ENCODE measurements around the gene POMC.
"Not testable (repeated sequence)": the region's sequence is repeated elsewhere in the genome, so short reads cannot be mapped to it uniquely, and the experiment has no call there.

Gene POMC

DNA sequence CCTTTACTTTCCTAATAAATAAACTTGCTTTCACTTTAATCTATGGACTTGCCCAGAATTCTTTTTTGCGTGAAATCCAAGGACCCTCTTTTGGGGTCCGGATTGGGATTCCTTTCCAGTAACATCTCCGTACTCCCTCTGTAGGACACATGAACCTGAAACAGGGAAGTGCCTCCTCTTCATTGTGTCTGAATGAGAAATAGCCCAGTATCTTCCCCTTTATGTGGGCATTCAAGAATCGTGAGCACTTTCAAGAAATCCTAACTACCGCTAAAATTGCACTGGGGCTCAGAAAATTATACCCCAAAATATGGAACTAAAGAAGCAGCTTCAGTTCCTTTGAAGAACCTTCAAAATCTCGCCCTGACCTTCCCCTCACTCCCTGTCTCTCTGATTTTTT is 7.8 kb upstream of the POMC start:
- no peak for DNase-seq

DNA sequence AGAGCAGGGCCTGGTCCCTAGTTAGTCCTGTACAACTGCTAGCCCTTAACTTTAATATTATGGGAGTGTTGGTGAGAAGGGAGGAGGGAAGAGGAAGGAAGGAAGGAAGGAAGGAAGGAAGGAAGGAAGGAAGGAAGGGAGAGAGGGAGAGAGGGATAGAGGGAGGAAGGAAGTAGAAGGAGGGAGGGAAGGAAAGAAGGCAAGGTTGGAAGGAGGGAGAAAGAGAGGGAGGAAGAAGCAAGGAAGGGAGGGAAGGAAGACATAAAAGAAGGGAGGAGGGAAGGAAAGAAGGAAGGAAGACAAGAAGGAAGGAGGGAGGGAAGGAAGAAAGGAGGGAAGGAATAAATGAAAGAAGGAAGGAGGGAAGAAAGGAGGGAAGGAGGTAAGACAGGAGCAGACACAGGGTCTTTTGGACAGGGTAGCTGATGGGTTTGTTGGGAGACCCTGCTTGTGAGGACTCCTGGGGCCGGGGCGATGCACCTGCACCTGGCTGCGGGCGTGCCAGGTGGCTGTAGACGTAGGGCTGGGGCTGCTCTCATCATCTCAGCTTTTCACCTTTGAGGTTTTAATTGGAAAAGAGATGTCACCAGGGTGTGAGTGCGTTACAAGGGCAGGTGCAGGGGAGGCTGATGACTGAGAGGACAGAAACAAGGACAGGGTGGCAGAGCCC is 5.9 kb upstream of the POMC start:
- no peak for DNase-seq

DNA sequence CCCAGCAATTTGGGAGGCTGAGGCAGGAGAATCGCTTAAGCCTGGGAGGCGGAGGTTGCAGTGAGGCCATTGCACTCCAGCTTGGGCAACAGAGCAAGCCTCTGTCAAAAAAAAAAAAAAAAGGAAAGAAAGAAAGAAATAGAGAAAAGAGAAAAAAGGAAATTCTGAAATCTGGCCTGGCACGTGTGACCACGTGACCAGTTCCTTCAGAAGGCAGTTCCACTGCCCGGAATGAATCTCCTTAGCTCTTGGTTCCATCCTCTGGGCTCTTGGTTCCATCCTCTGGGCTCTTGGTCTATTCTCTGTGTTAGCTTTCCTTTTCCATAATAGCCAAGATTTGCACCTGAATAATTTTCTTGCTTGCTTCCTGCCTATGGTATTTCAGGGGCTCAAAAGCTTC is 5.3 kb upstream of the POMC start:
- DNase-seq, result no peak

DNA sequence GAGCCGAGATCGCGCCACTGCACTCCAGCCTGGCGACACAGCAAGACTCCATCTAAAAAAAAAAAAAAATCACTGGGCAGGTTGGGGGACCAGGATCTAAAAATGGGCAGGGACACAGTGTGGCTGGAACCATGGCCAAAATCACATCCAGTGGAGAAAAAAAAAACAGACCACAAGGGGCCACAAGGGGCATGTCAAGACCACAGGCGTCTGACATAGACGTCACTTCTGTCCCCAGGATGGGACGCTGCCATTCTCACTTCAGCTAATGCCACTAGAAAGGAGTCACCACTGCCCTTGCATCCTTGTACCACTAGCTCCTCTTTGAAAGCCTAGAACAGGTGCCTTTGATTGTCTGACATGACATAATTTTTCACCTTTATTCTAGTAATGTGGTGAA is 2.5 kb upstream of the POMC start:
- no peak for DNase-seq

DNA sequence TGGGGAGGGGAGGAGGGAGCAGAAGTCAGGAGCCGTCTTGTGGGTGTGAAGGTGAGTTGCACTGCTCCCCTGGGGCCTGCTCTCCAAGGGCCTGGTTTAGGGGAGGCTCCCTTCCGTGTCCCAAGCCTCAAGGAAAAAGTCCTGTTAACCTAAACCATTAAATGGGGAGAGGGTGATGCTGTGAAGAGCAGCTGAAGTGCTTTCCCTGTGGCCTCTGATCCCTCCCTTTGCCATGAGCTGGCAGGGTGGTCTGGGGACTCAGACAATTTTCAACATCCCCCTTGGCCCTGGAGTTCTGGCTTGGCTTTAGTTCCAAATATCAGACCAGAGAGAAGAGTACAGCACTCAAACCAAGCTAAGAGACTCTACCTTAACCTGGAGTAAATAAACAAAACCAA is 692 bp upstream of the POMC start:
- DNase-seq, result no peak

DNA sequence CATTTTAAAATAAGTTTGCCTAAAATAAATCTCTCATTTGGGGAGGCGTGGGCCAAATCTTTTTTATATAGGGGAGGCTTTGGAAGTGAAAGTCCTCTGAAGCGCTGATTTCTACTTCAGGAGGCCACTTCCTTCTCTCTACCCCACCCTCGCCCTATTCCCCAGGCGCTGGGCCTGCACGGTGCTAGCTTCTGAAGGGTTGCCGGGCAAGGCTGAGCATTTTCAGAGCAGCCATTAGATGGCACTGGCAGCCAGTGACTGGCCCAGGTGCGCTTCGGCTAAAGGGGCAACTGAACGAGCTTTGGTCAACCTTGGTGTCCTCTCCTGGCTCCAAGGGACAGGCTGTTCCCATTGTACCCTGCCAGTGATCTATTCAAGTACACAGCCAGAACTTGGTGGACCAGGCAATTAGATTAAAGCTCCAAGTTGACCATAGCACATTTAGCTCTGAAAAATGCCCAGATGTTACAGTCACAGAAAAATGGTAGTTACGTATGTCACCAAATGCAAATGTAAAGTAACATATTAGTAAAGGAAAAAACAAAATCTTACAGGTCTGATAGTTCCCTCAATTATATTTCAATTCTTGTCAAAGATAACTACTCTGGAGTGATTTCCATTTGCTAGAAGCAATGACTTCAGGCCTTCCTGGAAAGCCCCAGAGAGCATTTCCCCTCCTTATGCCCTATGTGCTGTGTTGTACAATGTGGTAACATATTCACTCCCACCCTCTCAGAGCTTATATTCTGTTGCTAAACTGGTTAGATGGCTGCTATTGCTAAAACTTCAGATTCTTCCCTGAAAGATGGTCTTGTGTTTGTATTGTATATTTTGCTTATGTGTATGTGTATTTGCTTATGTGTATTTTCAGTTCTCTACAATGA is 2.1 kb downstream of the POMC start:
- no peak for DNase-seq

DNA sequence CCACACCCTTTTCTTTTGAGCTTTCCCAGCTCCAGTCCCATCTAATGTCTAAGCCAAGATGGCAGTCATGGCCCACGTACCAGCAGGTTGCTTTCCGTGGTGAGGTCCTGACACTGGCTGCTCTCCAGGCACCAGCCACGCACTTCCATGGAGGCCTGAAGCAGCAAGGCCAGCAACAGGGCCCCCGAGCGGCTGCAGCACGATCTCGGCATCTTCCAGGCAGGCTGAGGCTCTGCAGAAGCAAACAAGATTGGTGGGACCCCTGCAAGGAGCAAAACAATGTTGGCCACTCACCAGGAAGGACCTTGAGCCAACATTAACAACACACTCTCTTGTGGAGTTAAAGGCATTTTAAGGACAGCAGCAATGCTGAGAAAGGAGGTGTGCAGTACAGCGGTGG is 3.8 kb downstream of the POMC start:
- DNase-seq, result no peak

DNA sequence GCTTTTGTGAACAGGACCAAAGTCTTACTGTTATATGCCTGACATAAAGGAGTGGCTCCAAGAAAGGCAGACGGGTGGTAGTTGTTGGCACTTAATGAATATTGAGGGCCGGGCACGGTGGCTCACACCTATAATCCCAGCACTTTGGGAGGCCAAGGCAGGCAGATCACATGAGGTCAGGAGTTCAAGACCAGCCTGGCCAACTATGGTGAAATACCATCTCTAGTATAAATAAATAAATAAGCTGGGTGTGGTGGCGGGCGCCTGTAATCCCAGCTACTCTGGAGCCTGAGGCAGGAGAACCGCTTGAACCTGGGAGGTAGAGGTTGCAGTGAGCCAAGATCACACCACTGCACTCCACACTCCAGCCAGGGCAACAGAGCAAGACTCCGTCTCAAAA is 6.3 kb downstream of the POMC start:
- not testable (repeated sequence) for DNase-seq

DNA sequence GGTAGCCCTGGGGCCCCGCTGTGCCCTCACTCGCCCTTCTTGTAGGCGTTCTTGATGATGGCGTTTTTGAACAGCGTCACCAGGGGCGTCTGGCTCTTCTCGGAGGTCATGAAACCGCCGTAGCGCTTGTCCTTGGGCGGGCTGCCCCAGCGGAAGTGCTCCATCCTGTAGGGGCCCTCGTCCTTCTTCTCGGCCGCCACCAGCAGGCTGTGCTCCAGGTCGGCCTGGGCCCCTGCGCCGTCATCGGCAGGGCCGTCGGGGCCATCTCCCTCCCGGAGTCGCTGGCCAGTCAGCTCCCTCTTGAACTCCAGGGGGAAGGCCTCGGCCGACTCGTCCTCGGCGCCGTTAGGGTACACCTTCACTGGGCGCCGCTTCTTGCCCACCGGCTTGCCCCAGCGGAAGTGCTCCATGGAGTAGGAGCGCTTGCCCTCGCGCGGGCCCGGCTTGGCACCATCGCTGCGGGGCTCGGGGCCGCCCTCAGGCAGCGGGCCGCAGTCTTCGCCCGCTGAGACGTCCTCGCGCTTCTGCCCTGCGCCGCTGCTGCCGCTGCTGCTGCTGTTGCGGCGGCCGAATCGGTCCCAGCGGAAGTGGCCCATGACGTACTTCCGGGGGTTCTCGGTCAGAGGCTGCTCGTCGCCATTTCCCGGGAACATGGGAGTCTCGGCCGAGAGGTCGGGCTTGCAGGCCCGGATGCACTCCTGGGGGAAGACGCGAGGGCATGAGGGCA is 7.2 kb downstream of the POMC start:
- no peak for DNase-seq

DNA sequence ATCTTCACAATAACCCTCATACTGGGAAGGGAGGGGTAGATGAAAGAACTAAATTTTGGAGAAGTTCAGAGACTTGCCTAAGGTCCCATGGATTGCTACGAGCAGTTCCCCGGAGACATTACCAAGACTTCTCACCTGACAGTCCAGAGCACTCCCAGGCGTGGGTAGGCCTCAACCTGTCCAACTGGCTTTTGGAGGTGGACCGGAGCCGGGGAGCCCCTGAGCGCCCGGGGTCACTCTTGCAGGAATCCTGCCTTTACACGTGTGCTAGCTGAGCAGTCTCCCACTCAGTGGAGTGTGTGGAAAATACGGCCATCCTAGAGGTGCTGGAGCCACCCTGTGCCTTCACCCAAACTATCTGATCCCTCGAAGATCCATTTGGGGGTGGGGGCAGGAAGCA is 8.0 kb downstream of the POMC start:
- no peak for DNase-seq

DNA sequence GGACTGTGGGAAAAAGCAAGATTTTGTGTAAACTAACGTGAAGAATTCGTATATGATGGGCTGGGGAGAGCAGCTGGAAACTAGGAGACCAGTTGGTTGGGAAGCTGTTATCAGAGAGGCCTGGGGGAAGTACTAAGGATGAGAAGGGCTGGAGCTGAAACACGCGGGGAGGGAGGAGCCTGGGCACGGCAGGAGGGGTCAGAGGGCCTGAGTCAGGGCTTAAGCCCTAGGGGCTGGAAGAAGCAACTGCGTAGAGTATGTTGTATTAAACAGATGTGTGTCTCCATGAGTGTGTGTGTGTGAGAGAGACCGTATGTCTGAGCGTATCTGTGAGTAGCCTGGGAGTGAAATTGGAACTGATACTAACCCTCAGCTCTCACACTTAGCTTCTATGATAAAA is 8.4 kb downstream of the POMC start:
- DNase-seq, result peak; percentile 17

DNA sequence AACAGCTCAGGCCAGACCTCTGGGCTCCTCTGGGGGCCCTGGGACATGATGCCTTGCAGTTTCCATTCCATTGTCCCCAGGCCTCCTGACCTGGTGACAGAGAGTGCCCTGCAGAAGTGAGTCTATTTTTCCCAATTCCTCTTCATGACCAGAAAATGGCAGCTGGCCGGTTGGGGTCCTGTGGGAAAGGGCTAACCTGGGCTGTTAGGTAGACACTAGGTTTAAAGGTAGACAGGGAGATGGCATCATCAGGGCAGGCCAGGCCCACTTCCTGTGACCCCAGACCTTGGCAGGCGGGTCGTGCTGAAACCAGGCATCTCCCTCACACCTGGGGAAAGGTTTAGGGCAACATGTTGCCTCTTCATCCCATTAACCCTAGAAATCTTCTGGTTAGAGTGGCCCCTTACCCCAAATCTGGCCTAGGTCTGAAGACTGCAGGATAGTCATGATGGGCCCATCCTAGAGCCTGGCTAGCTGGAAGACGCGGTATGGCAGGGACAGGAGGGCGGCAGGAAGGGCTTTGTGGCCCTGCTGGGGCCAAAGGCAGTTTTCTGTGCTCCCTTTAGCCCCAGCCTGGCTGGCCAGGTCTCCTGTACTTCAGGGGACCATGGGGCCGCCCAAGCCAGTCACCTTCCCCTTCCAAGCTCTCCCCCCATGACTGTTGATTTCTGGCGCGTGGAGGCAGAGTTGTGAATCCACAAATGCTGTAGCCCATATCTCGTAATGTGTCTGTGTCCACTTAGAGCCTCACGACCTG is 10.1 kb downstream of the POMC start:
- DNase-seq, result no peak

DNA sequence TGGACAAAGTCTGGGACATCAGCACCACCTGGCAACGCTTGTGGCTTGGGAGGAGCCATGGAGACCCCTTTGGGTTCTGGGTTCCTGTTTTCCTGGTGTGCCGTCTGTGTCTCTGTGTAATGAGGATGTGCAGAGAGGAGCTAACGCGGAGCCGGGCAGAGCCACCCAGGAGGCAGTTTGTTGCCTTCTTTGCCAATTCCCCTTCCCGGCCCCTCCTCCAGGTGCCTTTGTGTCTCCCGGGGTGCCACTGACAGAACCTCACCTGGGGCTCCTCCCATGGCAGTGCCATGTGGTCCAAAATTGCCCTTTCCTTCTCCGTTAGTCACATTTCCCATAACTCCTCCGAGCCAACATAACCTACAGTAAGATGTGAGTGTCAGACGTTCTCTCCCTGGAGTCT is 13.0 kb downstream of the POMC start:
- no peak for DNase-seq

DNA sequence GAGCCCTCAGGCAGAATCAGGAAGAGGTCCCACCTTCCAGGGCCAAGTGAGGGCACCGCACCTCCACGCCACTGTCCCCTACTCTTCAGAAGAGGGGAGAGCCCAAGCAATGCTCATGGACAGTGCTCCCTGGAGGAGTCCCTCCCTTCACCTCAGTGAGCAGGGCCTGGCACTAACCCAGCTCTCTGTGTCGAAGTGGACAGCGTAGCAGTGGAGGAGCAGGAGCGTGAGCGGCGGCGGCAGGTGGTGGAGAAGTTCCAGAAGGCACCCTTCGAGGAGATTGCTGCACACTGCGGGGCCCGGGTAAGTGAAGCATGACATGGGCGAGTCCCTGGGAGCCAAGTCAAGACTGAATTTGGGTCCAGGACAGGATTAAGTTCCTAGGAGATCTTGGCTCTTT is 16.7 kb downstream of the POMC start:
- no peak for DNase-seq

DNA sequence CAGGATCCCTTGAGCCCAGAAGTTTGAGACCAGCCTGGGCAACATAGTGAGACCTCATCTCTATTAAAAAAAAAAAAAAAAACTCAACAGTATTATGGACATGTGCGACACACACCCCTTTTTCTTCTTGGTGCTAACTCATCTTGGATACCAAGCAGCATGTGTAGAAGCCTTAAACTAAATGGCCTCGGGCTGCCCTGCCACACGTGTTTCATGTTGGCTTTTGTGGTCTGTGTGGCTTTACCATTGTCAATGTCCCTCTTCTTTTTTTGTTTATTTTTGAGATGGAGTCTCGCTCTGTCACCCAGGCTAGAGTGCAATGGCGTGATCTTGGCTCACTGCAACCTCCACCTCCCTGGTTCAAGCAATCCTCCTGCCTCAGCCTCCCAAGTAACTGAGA is 17.4 kb downstream of the POMC start:
- not testable (repeated sequence) for DNase-seq

DNA sequence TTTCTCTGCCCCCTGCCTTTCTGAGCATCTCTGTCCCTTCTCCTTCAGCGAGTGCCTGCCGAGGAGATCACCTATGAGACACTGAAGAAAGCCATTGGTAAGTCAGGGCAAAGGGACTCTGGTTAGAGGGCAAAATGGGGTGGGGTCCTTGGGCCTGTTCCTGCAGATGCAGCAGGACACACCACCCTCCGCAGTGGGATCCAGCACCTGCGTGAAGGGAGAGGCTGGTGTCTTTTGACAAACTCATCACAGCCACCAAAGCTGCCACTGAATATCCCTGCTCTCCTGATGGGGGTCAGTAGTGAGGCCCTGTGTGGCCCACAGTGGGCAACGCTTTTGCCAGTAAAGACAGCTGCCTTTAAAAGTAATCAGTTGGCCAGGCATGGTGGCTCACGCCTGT is 18.7 kb downstream of the POMC start:
- no peak for DNase-seq

DNA sequence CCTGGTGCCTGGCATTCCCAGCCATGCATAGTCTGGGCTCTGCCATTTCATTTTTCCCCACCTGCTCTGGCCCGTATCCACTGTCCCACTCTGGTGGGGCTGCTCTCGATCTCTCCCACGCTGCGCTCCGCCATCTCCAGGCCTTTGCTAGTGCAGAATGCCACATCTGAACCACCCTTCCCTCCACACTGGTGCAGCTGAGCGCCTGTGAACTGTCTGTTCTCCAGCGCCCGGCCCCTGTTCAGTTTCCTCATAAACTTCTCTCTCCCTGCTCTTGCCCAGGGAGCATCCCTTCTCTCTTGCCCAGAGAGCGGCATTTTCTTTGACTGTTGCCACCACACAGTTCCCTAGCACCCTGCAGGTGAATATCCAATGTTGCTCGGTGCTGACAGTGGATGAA is 21.5 kb downstream of the POMC start:
- DNase-seq, result no peak

DNA sequence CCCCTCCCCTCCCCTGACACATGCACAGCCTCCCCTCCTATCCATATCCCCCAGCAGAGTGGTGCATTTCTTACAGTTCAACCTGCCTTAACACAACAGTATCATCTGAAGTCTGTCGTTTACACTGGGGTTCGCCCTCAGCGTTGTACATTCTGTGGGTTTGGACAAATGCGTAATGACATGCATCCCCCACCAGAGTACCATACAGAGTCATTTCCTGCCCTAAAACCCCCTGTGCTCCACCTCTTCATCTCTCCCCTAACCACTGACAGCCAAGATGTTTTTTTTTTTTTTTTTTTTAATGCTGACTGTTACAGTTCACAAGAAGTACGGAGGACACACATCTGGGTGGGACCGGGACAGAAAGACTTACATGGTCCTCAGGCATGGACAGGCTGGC is 22.6 kb downstream of the POMC start:
- no peak for DNase-seq

DNA sequence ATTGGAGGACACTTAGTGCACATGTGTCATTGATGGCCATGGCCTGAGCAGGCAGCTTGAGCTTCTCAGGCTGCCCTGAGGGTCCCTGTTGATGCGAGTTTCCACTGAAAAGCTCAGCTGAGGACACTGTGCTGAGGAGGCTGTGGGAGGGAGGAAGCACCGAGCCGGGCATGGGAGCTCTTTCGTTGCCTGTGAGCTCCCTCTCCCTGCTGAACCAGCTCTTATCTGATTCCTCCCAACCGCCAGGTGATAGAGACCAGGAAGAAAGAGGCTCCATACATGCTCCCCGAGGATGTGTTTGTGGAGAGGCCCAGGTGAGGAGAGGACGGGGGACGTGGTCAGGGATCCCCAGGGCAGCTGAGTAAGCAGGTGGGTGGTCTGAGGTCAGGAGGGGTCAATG is 27.3 kb downstream of the POMC start:
- DNase-seq, result no peak

DNA sequence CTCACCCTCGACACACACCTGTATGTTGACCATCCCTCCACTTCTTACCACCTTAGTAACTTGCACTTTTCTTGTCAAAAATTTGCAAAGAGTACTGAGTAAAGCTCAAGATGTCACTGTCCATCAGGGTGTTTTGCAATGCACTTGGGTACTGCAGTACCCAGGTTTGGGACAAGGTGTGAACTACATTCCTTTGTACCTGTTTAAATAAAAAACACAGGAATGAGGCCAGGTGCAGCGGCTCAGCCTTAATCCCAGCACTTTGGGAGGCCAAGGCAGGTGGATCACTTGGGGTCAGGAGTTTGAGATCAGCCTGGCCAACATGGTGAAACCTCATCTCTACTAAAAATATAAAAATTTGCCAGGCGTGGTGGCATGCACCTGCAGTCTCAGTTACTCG is 27.8 kb downstream of the POMC start:
- not testable (repeated sequence) for DNase-seq

DNA sequence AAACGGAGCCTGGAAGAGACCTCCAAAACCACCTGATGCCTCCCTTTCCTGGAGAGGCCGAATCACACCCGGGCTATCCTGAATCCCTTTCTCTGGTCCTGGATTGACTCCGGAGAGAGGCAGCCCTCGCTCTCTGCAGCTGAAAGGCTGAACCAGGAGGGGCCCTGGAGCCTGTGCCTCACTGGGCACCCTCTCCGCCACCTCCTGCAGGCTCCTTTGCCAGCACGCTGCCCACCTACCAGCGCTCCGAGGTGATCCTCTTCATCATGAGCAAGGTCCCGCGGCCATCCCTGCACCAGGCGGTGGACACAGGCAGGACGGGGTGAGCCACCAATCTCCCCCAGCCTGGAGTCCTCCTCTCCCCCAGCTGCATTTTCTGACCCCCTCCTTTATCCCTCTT is 35.7 kb downstream of the POMC start:
- DNase-seq, result no peak

DNA sequence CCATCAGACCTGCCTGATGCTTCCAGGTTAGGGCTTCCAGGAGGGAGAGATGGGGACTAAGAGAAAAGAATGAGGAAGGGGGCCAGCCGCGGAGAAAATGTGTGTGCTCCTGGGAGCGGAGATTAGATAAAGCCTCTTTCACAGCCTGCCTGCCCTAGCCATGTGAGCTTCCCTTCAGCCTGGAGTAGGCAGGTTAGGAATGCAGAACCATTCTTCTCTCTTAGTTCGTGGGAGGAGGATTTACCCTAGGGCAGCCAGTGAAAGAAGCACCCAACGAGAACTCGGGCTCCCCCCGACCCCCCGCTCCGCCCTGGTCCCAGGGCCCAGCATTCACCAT is 36.1 kb downstream of the POMC start:
- DNase-seq, result no peak

DNA sequence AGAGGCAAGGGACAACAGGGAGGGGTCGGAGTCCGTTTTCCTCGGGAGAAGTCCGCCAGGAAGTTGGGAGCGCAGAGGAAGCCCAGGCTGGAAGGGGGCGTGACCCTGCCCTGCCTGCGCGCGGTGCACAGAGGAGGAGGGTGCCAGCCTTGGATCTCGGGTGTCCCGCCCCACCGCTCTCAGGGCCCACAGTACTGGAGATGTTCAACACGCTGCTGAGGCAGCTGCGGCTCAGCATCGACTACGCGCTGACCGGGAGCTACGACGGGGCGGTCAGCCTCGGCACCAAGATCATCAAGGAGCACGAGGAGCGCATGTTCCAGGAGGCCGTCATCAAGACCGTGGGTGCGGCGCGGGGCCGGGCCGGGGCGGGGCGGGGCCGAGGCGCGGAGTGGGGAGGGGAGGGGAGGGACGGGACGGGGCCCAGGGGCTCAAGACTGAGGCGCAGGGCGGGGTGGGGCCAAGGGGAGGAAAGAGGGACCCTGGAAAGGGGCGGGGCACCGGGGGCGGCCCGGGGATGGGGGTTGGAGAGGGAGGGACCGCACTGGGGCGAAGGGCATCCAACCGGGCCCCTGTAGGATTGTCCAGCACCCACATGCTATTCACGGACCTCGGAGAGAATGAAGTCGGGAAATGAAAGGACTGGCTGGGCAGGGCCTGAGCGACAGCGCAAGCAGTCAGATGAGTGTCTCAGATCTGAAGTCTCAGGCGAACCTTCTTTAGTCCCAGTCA is 36.6 kb downstream of the POMC start:
- DNase-seq, result no peak

All from NCI-H524 treated with DMSO at 0.1 percent for 48 hours (cell line).